GM12801 (cell line): ENCODE data around the gene PTGIR.

Experiments used
- CTCF ChIP-seq: IDR thresholded peaks from one replicate; pipeline ENCODE4 v1.5.1; 2011; ENCODE audit warnings: control low read depth; ENCODE audit not compliant: insufficient read length; ENCODE audit errors: extremely low read depth

The PTGIR gene

GRCh38 chr19:46601318-46602224, 23.3 kb downstream of the PTGIR start, which contains the start of gene CALM3:
Gene CALM3 (plus strand): TSS chr19:46601330. CDS start chr19:46601435, 105 bp downstream.
- TF ChIP-seq CTCF = no peak

GRCh38 chr19:46600384-46601317, 24.2 kb downstream of the PTGIR start:
- TF ChIP-seq CTCF = no peak

GRCh38 chr19:46599716-46600373, 25.0 kb downstream of the PTGIR start:
- TF ChIP-seq CTCF = no peak

- no peak for TF ChIP-seq CTCF
These were observed 26.4 kb downstream of the PTGIR start for GRCh38 chr19:46598372-46598917.

GRCh38 chr19:46596008-46596407, 28.9 kb downstream of the PTGIR start:
- TF ChIP-seq CTCF = no peak

- no peak for TF ChIP-seq CTCF
These were observed 33.0 kb downstream of the PTGIR start for GRCh38 chr19:46591870-46592269.
